Ovary (tissue), 9 donors: ENCODE results near the gene CD180. TPM values are rescaled to one million over a fixed set of nuclear protein-coding genes. Genes with fewer than 3 reads are reported as not detected.

ENCODE experiments used
- DNase-seq, 5 donors: peaks; one replicate each; pipeline ENCODE4 v3.0.0-alpha.2; 2019 to 2020
- H3K27ac ChIP-seq, 2 donors: fragments of 200-600 bp; one replicate each; pipeline versions ENCODE4 v1.5.1 to v1.8.0; 2019 to 2022
- H3K27me3 ChIP-seq: fragments of 200-600 bp; one replicate; pipeline ENCODE4 v1.8.0; 2022
- H3K36me3 ChIP-seq: fragments of 200-600 bp; sonication (generic); one replicate; pipeline ENCODE4 v1.5.1; 2019
- H3K4me1 ChIP-seq: one replicate; pipeline ENCODE4 v1.8.1; 2013; ENCODE audit warnings: mild to moderate bottlenecking, moderate library complexity; ENCODE audit not compliant: insufficient read depth
- H3K4me3 ChIP-seq: fragments of 200-600 bp; sonication (generic); one replicate; pipeline ENCODE4 v1.5.1; 2017
- H3K9me3 ChIP-seq, 2 donors: fragments of 200-600 bp in 1 of 2; sonication (generic) in 1 of 2; one replicate each; pipeline versions ENCODE4 v1.5.1 to v1.8.1; 2013 to 2019; ENCODE audit warnings: mild to moderate bottlenecking in 1 of 2, moderate library complexity in 1 of 2
- EP300 ChIP-seq: sonication (generic); formaldehyde crosslinking; IDR thresholded peaks from one replicate; pipeline ENCODE4 v1.6.1; 2017; ENCODE audit warnings: antibody characterized with exemption
- POLR2A ChIP-seq: fragments of 450-650 bp; IDR thresholded peaks from one replicate; pipeline ENCODE4 v1.6.1; 2017; ENCODE audit warnings: antibody characterized with exemption, mild to moderate bottlenecking, moderate library complexity
- WGBS, 3 donors: extraction: QIAGEN DNeasy Blood & Tissue Kit in 1 of 3; methylation state at CpG; one replicate each; pipeline versions ENCODE4 v1.1.5 to v1.1.7; 2013 to 2017; 5-methylcytosine and 5-hydroxymethylcytosine counted together
- intact Hi-C, 4 donors: fragments of 100-400 bp; cut with DNase I; formaldehyde crosslinking; loops; one replicate each; pipeline versions ENCODE4 v1.11.0 to v1.15.1; 2022 to 2023
- polyA plus RNA-seq, 2 donors: library from polyadenylated mRNA; stranded (reverse); fragments of 200-250 nt in 1 of 2; fragments of 350-450 nt in 1 of 2; fragmentation: Illumina TruSeq in 1 of 2; extraction: RNeasy Lipid Tissue Mini Kit (QIAGEN cat#74804) in 1 of 2; gene quantifications; one replicate each; pipeline ENCODE4 v1.2.3, GENCODE V29; 2013 to 2014
- total RNA-seq, 7 donors: library from RNA; depleted of rRNA in 2 of 7; stranded (reverse); fragments of >200 nt in 2 of 7; fragmentation: NEBNext Ultra II Directional in 3 of 7; extraction: Animal tissue kit (Norgen Biotek cat#: 25700) in 3 of 7; gene quantifications; one replicate each; pipeline versions ENCODE4 v1.1.0 to v1.2.4, GENCODE V29; 2016 to 2023
- TF ChIP-seq, protein P1 (sequence below), 3 donors: fragments of 450-650 bp in 2 of 3; fragments of 200-600 bp in 1 of 3; IDR thresholded peaks; one replicate each; pipeline versions ENCODE4 v1.5.1 to v1.8.0; 2016 to 2022; ENCODE audit warnings: antibody characterized with exemption in 3 of 3, mild to moderate bottlenecking in 1 of 3
- donor health status: DM: no; HTN: no; CAD: no; lungs with moderate emphysema.
- donor health status: DM: no; HTN: no; CAD: no.
- donor health status: Bipolar disorder and iron deficiency.
- donor health status: DM: yes; HTN: yes; CAD: no.
- donor health status: DM: no; HTN: no; CAD: no.
- donor health status: DM: yes; HTN: yes; CAD: no.

CD180 gene
- total and polyA plus RNA-seq, 9 donors, result 0.15 to 2.9 (median 0.30) TPM

DNA sequence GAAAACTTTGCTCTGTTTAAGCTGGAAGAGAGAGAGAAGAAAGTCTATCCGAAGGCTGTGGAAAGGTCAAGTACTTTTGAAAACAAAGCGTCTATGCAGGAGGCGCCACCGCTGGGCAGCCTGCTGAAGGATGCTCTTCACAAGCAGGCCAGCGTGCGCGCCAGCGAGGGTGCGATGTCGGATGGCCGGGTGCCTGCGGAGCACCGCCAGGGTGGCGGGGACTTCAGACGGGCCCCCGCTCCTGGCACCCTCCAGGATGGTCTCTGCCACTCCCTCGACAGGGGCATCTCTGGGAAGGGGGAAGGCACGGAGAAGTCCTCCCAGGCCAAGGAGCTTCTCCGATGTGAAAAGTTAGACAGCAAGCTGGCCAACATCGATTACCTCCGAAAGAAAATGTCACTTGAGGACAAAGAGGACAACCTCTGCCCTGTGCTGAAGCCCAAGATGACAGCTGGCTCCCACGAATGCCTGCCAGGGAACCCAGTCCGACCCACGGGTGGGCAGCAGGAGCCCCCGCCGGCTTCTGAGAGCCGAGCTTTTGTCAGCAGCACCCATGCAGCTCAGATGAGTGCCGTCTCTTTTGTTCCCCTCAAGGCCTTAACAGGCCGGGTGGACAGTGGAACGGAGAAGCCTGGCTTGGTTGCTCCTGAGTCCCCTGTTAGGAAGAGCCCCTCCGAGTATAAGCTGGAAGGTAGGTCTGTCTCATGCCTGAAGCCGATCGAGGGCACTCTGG, 32.6 kb downstream of the CD180 start:
- H3K4me3 ChIP-seq, result no peak overlapping the region
- intact Hi-C loops, result loop anchor here in 1 of 4 donors (10.0 kb wide), 1 partner anchor 51 kb away; no protein-coding TSS in a partner anchor
- 90 to 93% (median 92%) methylated on average over 33 of the region's 33 CpGs for WGBS, 3 donors
- no peaks in the 10 kb centered on the region for H3K4me1 ChIP-seq
- H3K36me3 ChIP-seq, result no peaks in the 10 kb centered on the region
- H3K27me3 ChIP-seq, result no peaks in the 10 kb centered on the region
- TF ChIP-seq, protein P1, sequence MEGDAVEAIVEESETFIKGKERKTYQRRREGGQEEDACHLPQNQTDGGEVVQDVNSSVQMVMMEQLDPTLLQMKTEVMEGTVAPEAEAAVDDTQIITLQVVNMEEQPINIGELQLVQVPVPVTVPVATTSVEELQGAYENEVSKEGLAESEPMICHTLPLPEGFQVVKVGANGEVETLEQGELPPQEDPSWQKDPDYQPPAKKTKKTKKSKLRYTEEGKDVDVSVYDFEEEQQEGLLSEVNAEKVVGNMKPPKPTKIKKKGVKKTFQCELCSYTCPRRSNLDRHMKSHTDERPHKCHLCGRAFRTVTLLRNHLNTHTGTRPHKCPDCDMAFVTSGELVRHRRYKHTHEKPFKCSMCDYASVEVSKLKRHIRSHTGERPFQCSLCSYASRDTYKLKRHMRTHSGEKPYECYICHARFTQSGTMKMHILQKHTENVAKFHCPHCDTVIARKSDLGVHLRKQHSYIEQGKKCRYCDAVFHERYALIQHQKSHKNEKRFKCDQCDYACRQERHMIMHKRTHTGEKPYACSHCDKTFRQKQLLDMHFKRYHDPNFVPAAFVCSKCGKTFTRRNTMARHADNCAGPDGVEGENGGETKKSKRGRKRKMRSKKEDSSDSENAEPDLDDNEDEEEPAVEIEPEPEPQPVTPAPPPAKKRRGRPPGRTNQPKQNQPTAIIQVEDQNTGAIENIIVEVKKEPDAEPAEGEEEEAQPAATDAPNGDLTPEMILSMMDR (IDR thresholded peaks at IDR 0.05), result no peak
- no peak for TF ChIP-seq POLR2A
- no peak for TF ChIP-seq EP300
- no peak overlapping the region for H3K27ac ChIP-seq
- DNase-seq, result peak in 1 of 5 donors; percentile 9
- H3K9me3 ChIP-seq, result no peaks in the 10 kb centered on the region

DNA sequence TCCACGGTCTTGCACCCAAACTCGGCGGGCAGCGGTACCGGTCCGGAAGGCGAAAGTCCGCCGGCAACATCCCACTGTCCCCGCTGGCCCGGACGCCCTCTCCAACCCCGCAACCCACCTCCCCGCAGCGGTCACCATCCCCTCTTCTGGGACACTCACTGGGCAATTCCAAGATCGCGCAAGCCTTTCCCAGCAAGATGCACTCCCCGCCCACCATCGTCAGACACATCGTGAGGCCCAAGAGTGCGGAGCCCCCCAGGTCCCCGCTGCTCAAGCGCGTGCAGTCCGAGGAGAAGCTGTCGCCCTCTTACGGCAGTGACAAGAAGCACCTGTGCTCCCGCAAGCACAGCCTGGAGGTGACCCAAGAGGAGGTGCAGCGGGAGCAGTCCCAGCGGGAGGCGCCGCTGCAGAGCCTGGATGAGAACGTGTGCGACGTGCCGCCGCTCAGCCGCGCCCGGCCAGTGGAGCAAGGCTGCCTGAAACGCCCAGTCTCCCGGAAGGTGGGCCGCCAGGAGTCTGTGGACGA, 33.3 kb downstream of the CD180 start:
- DNase-seq, result peak in 2 of 5 donors; percentile 17 to 26
- Histone ChIP-seq H3K27me3 (no peaks in the 10 kb centered on the region), H3K36me3 (no peaks in the 10 kb centered on the region), H3K4me3 (no peak overlapping the region), H3K4me1 (no peaks in the 10 kb centered on the region), H3K9me3 (no peaks in the 10 kb centered on the region), H3K27ac (no peak overlapping the region)
- intact Hi-C loops, result loop anchor here in 1 of 4 donors (10.0 kb wide), 1 partner anchor 52 kb away; no protein-coding TSS in a partner anchor
- WGBS, 3 donors, result 96 to 97% (median 96%) methylated on average over 44 of the region's 44 CpGs
- TF ChIP-seq POLR2A (no peak), EP300 (no peak)
- TF ChIP-seq, protein P1 (IDR thresholded peaks at IDR 0.05), result no peak

DNA sequence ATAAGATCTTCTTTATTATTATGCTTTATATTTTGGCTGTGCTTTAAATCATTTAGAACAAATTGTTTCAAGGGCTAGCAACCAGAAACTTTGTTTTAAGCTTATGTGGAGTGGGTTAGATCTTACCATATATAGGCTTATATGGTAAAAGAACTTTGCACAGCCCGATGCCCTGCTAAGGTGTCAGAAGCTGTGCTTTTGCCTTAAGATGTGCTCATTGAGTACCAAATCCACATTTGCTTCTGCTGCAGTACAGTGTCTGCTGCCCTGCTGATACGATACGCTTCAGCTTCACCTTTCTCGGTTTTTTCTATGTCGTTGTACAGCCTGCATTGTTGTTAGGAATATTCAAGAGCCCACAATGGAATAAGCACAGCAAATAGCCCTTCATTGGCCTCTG, 34.8 kb downstream of the CD180 start:
- TF ChIP-seq POLR2A (no peak), EP300 (no peak)
- WGBS, 3 donors, result 75 to 89% (median 76%) methylated on average over 5 of the region's 5 CpGs
- Histone ChIP-seq H3K4me3 (no peak overlapping the region), H3K9me3 (no peaks in the 10 kb centered on the region), H3K27ac (no peak overlapping the region), H3K36me3 (no peaks in the 10 kb centered on the region), H3K4me1 (no peaks in the 10 kb centered on the region), H3K27me3 (no peaks in the 10 kb centered on the region)
- no peak for DNase-seq
- intact Hi-C loops, result loop anchor here in 1 of 4 donors (10.0 kb wide), 1 partner anchor 53 kb away; no protein-coding TSS in a partner anchor

DNA sequence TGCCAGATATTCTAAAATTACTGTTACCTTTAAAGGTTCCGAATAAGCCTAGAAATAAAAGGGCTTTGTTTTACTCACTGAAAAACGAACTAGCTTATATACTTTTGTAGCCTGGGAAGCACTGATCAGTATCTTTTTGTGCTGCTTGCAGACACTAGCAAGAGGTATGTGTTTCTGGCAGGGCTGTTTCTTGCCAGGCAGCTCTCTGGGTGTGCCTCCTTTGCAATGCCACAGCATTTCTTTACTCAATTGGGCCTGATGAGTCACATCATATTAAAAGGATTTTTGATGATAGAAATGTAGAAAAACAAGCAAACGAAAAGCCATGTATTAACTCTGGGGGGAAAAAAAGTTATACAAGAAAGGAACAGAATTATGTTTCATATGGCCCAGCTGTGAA, 35.6 kb downstream of the CD180 start:
- no peak overlapping the region for H3K4me3 ChIP-seq
- 56 to 60% (median 56%) methylated on average over 3 of the region's 3 CpGs for WGBS, 3 donors
- H3K27me3 ChIP-seq, result no peaks in the 10 kb centered on the region
- no peak for DNase-seq
- no peak overlapping the region for H3K27ac ChIP-seq
- intact Hi-C loops, result loop anchor here in 1 of 4 donors (10.0 kb wide), 1 partner anchor 54 kb away; no protein-coding TSS in a partner anchor
- no peaks in the 10 kb centered on the region for H3K36me3 ChIP-seq
- H3K9me3 ChIP-seq, result no peaks in the 10 kb centered on the region
- TF ChIP-seq, protein P1 (IDR thresholded peaks at IDR 0.05), result no peak
- TF ChIP-seq POLR2A (no peak), EP300 (no peak)
- no peaks in the 10 kb centered on the region for H3K4me1 ChIP-seq

DNA sequence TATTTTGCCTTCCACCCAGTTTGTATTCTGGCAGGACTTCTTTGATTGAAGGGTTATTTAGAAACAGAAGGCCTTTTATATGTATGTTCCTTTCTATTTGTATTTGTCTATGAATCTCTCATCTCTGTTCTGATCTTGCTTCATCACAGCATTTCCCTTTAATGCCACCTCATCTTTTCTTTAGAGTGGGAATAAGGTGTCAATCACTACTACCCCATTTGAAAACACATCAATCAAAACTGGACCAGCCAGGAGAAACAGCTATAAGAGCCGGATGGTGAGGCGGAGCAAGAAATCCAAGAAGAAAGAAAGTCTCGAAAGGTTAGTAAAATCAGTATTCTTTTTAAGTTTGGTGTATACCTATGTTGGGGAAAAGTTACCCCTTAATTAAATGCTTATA, 36.3 kb downstream of the CD180 start:
- no peak overlapping the region for H3K27ac ChIP-seq
- no peak for DNase-seq
- no peak overlapping the region for H3K4me3 ChIP-seq
- H3K4me1 ChIP-seq, result no peaks in the 10 kb centered on the region
- H3K36me3 ChIP-seq, result no peaks in the 10 kb centered on the region
- intact Hi-C loops, result loop anchor here in 1 of 4 donors (10.0 kb wide), 1 partner anchor 55 kb away; no protein-coding TSS in a partner anchor
- WGBS, 3 donors, result 95 to 97% (median 96%) methylated on average over 3 of the region's 3 CpGs
- TF ChIP-seq EP300 (no peak), POLR2A (no peak)
- TF ChIP-seq, protein P1 (IDR thresholded peaks at IDR 0.05), result no peak
- no peaks in the 10 kb centered on the region for H3K27me3 ChIP-seq
- no peaks in the 10 kb centered on the region for H3K9me3 ChIP-seq
